HCT116 (cell line): ENCODE results near the gene IQCH.

Source experiments
- ATF3 ChIP-seq: IDR thresholded peaks from 2 replicates; pipeline ENCODE4 v1.6.1; 2012
- CBX3 ChIP-seq: IDR thresholded peaks from 2 replicates; pipeline ENCODE4 v1.6.1; 2012; ENCODE audit warnings: low read depth
- CEBPB ChIP-seq: IDR thresholded peaks from 2 replicates; pipeline ENCODE4 v1.6.1; 2012; ENCODE audit warnings: low read depth
- CTCF ChIP-seq, 3 experiments: fragments of 200-600 bp in 1 of 3; sonication (generic) in 1 of 3; IDR thresholded peaks in 2 of 3; conservative IDR thresholded peaks in 1 of 3; 2 replicates each; pipeline ENCODE4 v1.5.1; 2012 to 2017; ENCODE audit warnings: low read depth in 2 of 3, low read length in 2 of 3, antibody characterized with exemption in 1 of 3, borderline replicate concordance in 1 of 3, control low read depth in 1 of 3, mild to moderate bottlenecking in 1 of 3, mixed read lengths in 1 of 3, mixed run types in 1 of 3, moderate library complexity in 1 of 3; ENCODE audit not compliant: insufficient read depth in 1 of 3
- ELF1 ChIP-seq: IDR thresholded peaks from 2 replicates; pipeline ENCODE4 v1.6.1; 2012; ENCODE audit warnings: low read depth, borderline replicate concordance
- EZH2 ChIP-seq: fragments of 200-600 bp; sonication (generic); IDR thresholded peaks from 2 replicates; pipeline ENCODE4 v1.6.1; 2017; ENCODE audit warnings: antibody characterized with exemption, mixed run types
- EZH2phosphoT487 ChIP-seq: fragments of 200-600 bp; IDR thresholded peaks from 2 replicates; pipeline ENCODE4 v1.6.1; 2018; ENCODE audit warnings: antibody characterized with exemption, borderline replicate concordance
- POLR2A ChIP-seq: IDR thresholded peaks from 2 replicates; pipeline ENCODE4 v1.7.0; 2011; ENCODE audit warnings: borderline replicate concordance; ENCODE audit not compliant: insufficient read depth, insufficient read length; ENCODE audit errors: extremely low read depth
- POLR2AphosphoS5 ChIP-seq: IDR thresholded peaks from 2 replicates; pipeline ENCODE4 v1.6.1; 2011; ENCODE audit warnings: mild to moderate bottlenecking, low read depth, low read length, moderate library complexity
- RAD21 ChIP-seq: IDR thresholded peaks from 2 replicates; pipeline ENCODE4 v1.6.1; 2012; ENCODE audit warnings: low read depth, mild to moderate bottlenecking
- REST ChIP-seq: IDR thresholded peaks from 2 replicates; pipeline ENCODE4 v1.6.1; 2012; ENCODE audit warnings: low read depth
- SP1 ChIP-seq: IDR thresholded peaks from 2 replicates; pipeline ENCODE4 v1.6.1; 2012; ENCODE audit warnings: low read depth
- ZBTB33 ChIP-seq: IDR thresholded peaks from 2 replicates; pipeline ENCODE4 v1.6.1; 2011; ENCODE audit warnings: mild to moderate bottlenecking, low read length, moderate library complexity; ENCODE audit not compliant: insufficient replicate concordance; ENCODE audit errors: extremely low read depth
- ZFX ChIP-seq: fragments of 450-650 bp; IDR thresholded peaks from 2 replicates; pipeline ENCODE4 v1.6.1; 2017

DNA sequence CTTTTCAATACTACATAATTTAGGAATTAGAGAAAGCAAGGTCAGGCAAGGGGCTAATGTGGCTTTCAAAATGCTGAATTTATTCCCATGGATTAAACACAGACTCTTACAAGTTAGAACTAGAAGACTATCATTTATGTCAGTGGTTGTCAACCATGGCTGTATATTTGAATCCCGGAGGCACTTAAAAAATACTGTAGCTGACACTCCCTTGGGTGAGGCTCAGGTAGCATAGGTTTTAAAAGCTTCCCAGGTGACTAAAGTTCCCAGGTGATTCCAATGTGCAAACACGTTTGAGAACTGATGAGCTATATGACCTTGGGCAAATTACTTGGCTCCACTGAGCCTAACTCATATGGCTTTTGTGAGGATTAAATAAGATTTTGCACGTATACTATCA lies 29.7 kb upstream of the IQCH start:
- TF ChIP-seq CBX3 = no peak
- TF ChIP-seq ATF3 = no peak
- no peak for TF ChIP-seq EZH2
- no peak for TF ChIP-seq CTCF (IDR thresholded peaks at IDR 0.05 in 2 of 3, conservative IDR thresholded peaks at IDR 0.05 in 1 of 3; ENCODE audit: borderline replicate concordance in 1 of 3, insufficient read depth in 1 of 3, low read depth in 2 of 3, low read length in 2 of 3)
- TF ChIP-seq REST = no peak
- TF ChIP-seq POLR2A = no peak
- no peak for TF ChIP-seq POLR2AphosphoS5
- TF ChIP-seq SP1 = no peak
- no peak for TF ChIP-seq ELF1
- TF ChIP-seq RAD21 = no peak
- TF ChIP-seq ZBTB33 = no peak
- TF ChIP-seq EZH2phosphoT487 = no peak
- no peak for TF ChIP-seq ZFX
- no peak for TF ChIP-seq CEBPB
